ENCODE measurements around the gene CBX3. TPM values are rescaled to one million over a fixed set of nuclear protein-coding genes. Genes with fewer than 3 reads are reported as not detected.
"Not testable (repeated sequence)": the region's sequence is repeated elsewhere in the genome, so short reads cannot be mapped to it uniquely, and the experiment has no call there.

CBX3 gene
- total RNA-seq, 1 donor from 2014 or later, result 32.1 TPM

DNA sequence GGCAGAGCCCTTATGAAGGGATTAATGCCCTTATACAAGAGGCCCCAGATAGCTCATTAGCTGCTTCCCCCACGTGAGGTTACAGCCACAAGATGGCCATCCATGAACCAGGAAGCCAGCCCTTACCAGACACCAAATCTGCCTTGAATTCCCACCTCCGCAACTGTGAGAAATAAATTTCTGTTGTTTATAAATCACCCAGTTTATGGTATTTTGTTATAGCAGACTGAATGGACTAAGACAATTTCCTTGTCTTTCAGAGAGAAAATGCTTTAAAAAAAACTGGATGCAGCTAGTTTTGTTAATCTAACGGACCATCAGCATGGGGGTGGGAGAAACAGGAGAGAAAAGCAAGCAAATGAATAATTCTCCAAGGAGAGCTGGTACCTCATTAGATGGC, 36.5 kb downstream of the CBX3 start:
- no peak for DNase-seq (ENCODE audit: low spot score in 2 of 2)
- H3K9me3 ChIP-seq, result no peaks in the 10 kb centered on the region
- no peak overlapping the region for H3K4me3 ChIP-seq
- intact Hi-C loops (cut with DNase I), result no loop called here
- no peaks in the 10 kb centered on the region for H3K27me3 ChIP-seq
- no peak for TF ChIP-seq CTCF (IDR thresholded peaks at IDR 0.05)
- no peak overlapping the region for H3K27ac ChIP-seq
- H3K36me3 ChIP-seq, result no peaks in the 10 kb centered on the region
- no peaks in the 10 kb centered on the region for H3K4me1 ChIP-seq

- H3K9me3 ChIP-seq, result no peaks in the 10 kb centered on the region
- no peaks in the 10 kb centered on the region for H3K36me3 ChIP-seq
- H3K4me1 ChIP-seq, result no peaks in the 10 kb centered on the region
- H3K27me3 ChIP-seq, result no peaks in the 10 kb centered on the region
- H3K27ac ChIP-seq, result no peak overlapping the region
- TF ChIP-seq CTCF (IDR thresholded peaks at IDR 0.05), result no peak
- DNase-seq (ENCODE audit: low spot score in 2 of 2), result no peak
- intact Hi-C loops (cut with DNase I), result no loop called here
- H3K4me3 ChIP-seq, result no peak overlapping the region
These were observed 43.6 kb downstream of the CBX3 start for GRCh38 chr7:26245150-26245549.

DNA sequence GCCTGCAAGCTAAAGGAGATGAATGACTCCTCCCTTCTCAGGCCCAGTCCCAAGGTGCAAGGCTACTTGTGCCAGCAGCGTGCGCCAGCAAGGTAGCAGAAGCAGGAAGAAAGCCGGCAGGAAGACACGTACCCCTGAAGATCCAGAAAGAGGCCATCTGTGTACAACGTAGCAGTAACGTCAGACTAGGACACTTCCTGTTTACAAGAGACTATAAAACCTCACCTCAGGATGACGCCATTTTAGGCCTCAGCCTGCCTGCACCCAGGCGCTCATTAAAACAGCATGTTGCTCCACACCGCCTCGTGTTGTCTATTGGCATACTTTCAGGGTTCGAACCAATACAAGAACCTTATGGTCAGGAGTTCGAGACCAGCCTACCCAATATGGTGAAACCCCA, 48.7 kb downstream of the CBX3 start:
- intact Hi-C loops (cut with DNase I), result no loop called here
- no peaks in the 10 kb centered on the region for H3K4me1 ChIP-seq
- no peak for DNase-seq (ENCODE audit: low spot score in 2 of 2)
- no peaks in the 10 kb centered on the region for H3K36me3 ChIP-seq
- H3K27ac ChIP-seq, result no peak overlapping the region
- no peaks in the 10 kb centered on the region for H3K9me3 ChIP-seq
- no peaks in the 10 kb centered on the region for H3K27me3 ChIP-seq
- TF ChIP-seq CTCF (IDR thresholded peaks at IDR 0.05), result no peak
- no peak overlapping the region for H3K4me3 ChIP-seq

DNA sequence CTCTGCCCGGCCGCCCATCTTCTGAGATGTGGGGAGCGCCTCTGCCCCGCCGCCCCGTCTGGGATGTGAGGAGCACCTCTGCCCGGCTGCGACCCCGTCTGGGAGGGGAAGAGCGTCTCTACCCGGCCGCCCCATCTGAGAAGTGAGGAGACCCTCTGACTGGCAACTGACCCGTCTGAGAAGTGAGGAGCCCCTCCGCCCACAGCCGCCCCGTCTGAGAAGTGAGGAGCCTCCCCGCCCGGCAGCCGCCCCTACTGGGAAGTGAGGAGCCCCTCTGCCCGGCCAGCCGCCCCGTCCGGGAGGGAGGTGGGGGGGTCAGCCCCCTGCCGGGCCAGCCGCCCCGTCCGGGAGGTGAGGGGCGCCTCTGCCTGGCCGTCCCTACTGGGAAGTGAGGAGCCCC, 60.3 kb downstream of the CBX3 start:
- intact Hi-C loops (cut with DNase I); H3K4me1 ChIP-seq; H3K4me3 ChIP-seq; H3K27me3 ChIP-seq; H3K36me3 ChIP-seq; H3K9me3 ChIP-seq; DNase-seq (ENCODE audit: low spot score in 2 of 2); H3K27ac ChIP-seq: not testable (repeated sequence)

Other genes with a start within 250 kb of the CBX3 start
- gene NFE2L3, start 49.5 kb upstream of the CBX3 start, total RNA-seq, result 10.0 TPM
- gene HNRNPA2B1, start 999 bp upstream of the CBX3 start, total RNA-seq, result 57.0 TPM
- 3.5 TPM for gene SNX10, start 90.1 kb downstream of the CBX3 start, total RNA-seq